ENCODE measurements around the gene PCSK6. TPM values are rescaled to one million over a fixed set of nuclear protein-coding genes. Genes with fewer than 3 reads are reported as not detected.

Gene PCSK6
- total RNA-seq, 4 donors from 2014 or later: 12.9 to 31.5 (median 23.7) TPM

GRCh38 chr15:101536166-101536874 lies 46.8 kb upstream of the PCSK6 start:
- TF ChIP-seq POLR2A (IDR thresholded peaks at IDR 0.05) (no peak), EP300 (IDR thresholded peaks at IDR 0.05) (no peak), POLR2AphosphoS5 (IDR thresholded peaks at IDR 0.05) (no peak), CTCF (IDR thresholded peaks at IDR 0.05) (no peak)
- H3K27me3 ChIP-seq: peaks cover 10% of the 10 kb centered on the region
- H3K4me3 ChIP-seq: no peak overlapping the region
- H3K27ac ChIP-seq: no peak overlapping the region
- DNase-seq (ENCODE audit: low spot score in 2 of 2): no peak
- H3K36me3 ChIP-seq: no peaks in the 10 kb centered on the region
- WGBS: 95% methylated on average over 11 of the region's 24 CpGs
- H3K4me1 ChIP-seq: no peaks in the 10 kb centered on the region
- H3K9me3 ChIP-seq: no peaks in the 10 kb centered on the region

- TF ChIP-seq POLR2AphosphoS5 (IDR thresholded peaks at IDR 0.05): no peak
- TF ChIP-seq POLR2A (IDR thresholded peaks at IDR 0.05): no peak
- TF ChIP-seq CTCF (IDR thresholded peaks at IDR 0.05): no peak
- no peak for TF ChIP-seq EP300 (IDR thresholded peaks at IDR 0.05)
- Histone ChIP-seq H3K27me3 (peaks cover 10% of the 10 kb centered on the region), H3K4me1 (no peaks in the 10 kb centered on the region), H3K9me3 (no peaks in the 10 kb centered on the region), H3K36me3 (no peaks in the 10 kb centered on the region), H3K27ac (no peak overlapping the region), H3K4me3 (no peak overlapping the region)
- 88% methylated on average over 29 of the region's 29 CpGs for WGBS
- no peak for DNase-seq (ENCODE audit: low spot score in 2 of 2)
Observed at GRCh38 chr15:101535170-101535902, 45.8 kb upstream of the PCSK6 start.

- Histone ChIP-seq H3K4me1 (no peaks in the 10 kb centered on the region), H3K27ac (no peak overlapping the region), H3K4me3 (no peak overlapping the region), H3K36me3 (no peaks in the 10 kb centered on the region), H3K9me3 (no peaks in the 10 kb centered on the region), H3K27me3 (peaks cover 10% of the 10 kb centered on the region)
- 85% methylated on average over 21 of the region's 21 CpGs for WGBS
- DNase-seq (ENCODE audit: low spot score in 2 of 2): no peak
- no peak for TF ChIP-seq POLR2AphosphoS5 (IDR thresholded peaks at IDR 0.05)
Observed at GRCh38 chr15:101534376-101534970, 45.0 kb upstream of the PCSK6 start.

GRCh38 chr15:101533371-101534140 lies 44.0 kb upstream of the PCSK6 start:
- DNase-seq (ENCODE audit: low spot score in 2 of 2): no peak
- H3K36me3 ChIP-seq: no peaks in the 10 kb centered on the region

More at GRCh38 chr15:101533371-101534140, 44.0 kb upstream of the PCSK6 start:
- peaks cover 11% of the 10 kb centered on the region for H3K27me3 ChIP-seq
- H3K4me1 ChIP-seq: peaks cover 4% of the 10 kb centered on the region
- TF ChIP-seq POLR2AphosphoS5 (IDR thresholded peaks at IDR 0.05) (no peak), POLR2A (IDR thresholded peaks at IDR 0.05) (no peak), EP300 (IDR thresholded peaks at IDR 0.05) (no peak), CTCF (IDR thresholded peaks at IDR 0.05) (no peak)
- H3K27ac ChIP-seq: no peak overlapping the region
- 82% methylated on average over 11 of the region's 13 CpGs for WGBS
- H3K4me3 ChIP-seq: no peak overlapping the region
- H3K9me3 ChIP-seq: no peaks in the 10 kb centered on the region
